ENCODE data around the gene GRK5. TPM values are rescaled to one million over a fixed set of nuclear protein-coding genes. Genes with fewer than 3 reads are reported as not detected.

GRK5 gene
- total RNA-seq, 1 experiment from 2014 or later, result 1.2 TPM

DNA sequence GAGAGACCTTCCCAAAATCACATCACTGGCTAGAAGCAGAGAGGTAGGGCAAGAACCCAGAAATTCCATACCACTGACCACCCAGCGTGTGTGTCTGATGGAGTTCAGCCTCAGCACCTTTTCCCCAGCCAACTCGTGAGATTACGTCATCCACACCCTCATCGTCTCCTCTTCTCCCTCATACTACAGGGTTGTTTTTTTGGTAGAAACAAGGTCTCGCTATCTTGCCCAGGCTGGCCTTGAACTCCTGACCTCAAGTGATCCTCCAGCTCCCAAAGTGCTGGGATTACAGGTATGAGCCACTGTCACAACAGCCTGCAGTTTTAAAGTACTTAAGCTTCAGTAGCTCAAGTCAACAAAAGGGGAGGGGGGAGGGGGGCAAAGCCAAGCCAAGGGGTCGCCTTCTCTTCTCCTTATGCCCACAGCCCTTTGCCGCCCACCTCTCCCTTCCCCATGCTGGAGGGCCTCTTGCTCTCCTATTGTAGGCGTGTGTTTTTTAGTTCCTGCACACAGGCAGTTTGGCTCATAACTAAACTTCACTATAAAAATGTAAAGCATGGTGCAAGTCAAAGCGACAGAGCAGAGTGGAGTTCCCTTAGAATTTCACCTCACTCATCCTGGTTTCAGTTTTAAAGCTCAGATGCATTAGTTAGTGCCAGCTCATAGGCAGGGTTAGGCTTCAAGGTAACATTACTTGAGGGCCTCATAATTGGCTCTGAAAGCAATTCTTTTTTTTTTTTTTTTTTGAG, 23.5 kb upstream of the GRK5 start:
- Histone ChIP-seq H3K79me1 (ENCODE audit: insufficient read depth, low read depth, low read length, poor library complexity, severe bottlenecking) (no peaks in the 10 kb centered on the region), H2BK5ac (ENCODE audit: insufficient read length, low read length) (no peak overlapping the region), H2BK15ac (ENCODE audit: low read depth, low read length) (no peak overlapping the region), H2BK20ac (ENCODE audit: low read depth, low read length, poor library complexity, severe bottlenecking) (no peak overlapping the region), H2BK120ac (ENCODE audit: low read depth, low read length, poor library complexity, severe bottlenecking) (no peak overlapping the region), H3K4me2 (ENCODE audit: insufficient read depth, insufficient read length, low read length) (no peak overlapping the region), H3K27me3 (ENCODE audit: insufficient read depth, low read length) (no peaks in the 10 kb centered on the region; the same call in 1 of the 2 replicates), H2BK12ac (ENCODE audit: insufficient read length, low read depth, low read length) (no peak overlapping the region), H3K18ac (ENCODE audit: insufficient read length, low read depth, low read length) (no peak overlapping the region), H3K23me2 (ENCODE audit: insufficient read length, low read depth, low read length, poor library complexity, severe bottlenecking) (no peaks in the 10 kb centered on the region), H3K56ac (ENCODE audit: insufficient read length, low read depth, low read length) (no peak overlapping the region), H4K8ac (replicated peaks; ENCODE audit: insufficient read length, low read depth, low read length) (no peak overlapping the region), H3K4ac (ENCODE audit: low read depth, low read length) (no peak overlapping the region), H3K23ac (ENCODE audit: insufficient read length, low read depth, low read length) (no peak overlapping the region), H3K27ac (ENCODE audit: insufficient read length, low read depth, low read length) (no peak overlapping the region), H2AK5ac (ENCODE audit: insufficient read length, low read length) (no peak overlapping the region), H3K9ac (ENCODE audit: extremely low read depth, insufficient read length, low read length) (no peak overlapping the region), H4K20me1 (ENCODE audit: control insufficient read depth, insufficient read depth, insufficient read length) (no peaks in the 10 kb centered on the region), H3K79me2 (ENCODE audit: insufficient read depth, low read length) (no peaks in the 10 kb centered on the region), H3T11ph (ENCODE audit: low read length) (no peak overlapping the region), H4K91ac (ENCODE audit: insufficient read length, low read depth, low read length) (no peak overlapping the region), H3K9me3 (ENCODE audit: control insufficient read depth, low read depth, low read length) (no peaks in the 10 kb centered on the region), H4K5ac (ENCODE audit: insufficient read length, low read depth, low read length) (no peak overlapping the region), H2AFZ (ENCODE audit: low read length) (no peak overlapping the region), H3K14ac (ENCODE audit: insufficient read depth, low read length) (no peak overlapping the region), H3K4me1 (ENCODE audit: insufficient read depth, low read length) (no peaks in the 10 kb centered on the region; the same call in 1 of the 2 replicates)
- Mint-ChIP-seq H3K9me3 (peaks cover 11% of the 10 kb centered on the region in 2 experiments), H3K4me3 (no peak overlapping the region), H3K36me3 (ENCODE audit: insufficient read depth in 1 of 3, low read depth in 3 of 3) (peaks cover 0 to 5% (median 5%) of the 10 kb centered on the region in 3 experiments; a peak in 5 of 7 replicates), H3K27ac (no peak overlapping the region), H3K27me3 (ENCODE audit: low read depth) (peaks cover 2% of the 10 kb centered on the region; the same call in 1 of the 2 replicates), H3K4me1 (peaks cover 3 to 6% of the 10 kb centered on the region in 2 experiments; a peak in 3 of 4 replicates)
- TF ChIP-seq CTCF (conservative IDR thresholded peaks at IDR 0.05), result no peak
- no peak for DNase-seq
- WGBS (ENCODE audit: extremely low coverage, insufficient read length, low lambda C conversion rate), result no CpG with 5 or more reads among the region's 9 CpGs

All from H9 (cell line).